ENCODE data around the gene NAT8L.

Gene NAT8L

DNA sequence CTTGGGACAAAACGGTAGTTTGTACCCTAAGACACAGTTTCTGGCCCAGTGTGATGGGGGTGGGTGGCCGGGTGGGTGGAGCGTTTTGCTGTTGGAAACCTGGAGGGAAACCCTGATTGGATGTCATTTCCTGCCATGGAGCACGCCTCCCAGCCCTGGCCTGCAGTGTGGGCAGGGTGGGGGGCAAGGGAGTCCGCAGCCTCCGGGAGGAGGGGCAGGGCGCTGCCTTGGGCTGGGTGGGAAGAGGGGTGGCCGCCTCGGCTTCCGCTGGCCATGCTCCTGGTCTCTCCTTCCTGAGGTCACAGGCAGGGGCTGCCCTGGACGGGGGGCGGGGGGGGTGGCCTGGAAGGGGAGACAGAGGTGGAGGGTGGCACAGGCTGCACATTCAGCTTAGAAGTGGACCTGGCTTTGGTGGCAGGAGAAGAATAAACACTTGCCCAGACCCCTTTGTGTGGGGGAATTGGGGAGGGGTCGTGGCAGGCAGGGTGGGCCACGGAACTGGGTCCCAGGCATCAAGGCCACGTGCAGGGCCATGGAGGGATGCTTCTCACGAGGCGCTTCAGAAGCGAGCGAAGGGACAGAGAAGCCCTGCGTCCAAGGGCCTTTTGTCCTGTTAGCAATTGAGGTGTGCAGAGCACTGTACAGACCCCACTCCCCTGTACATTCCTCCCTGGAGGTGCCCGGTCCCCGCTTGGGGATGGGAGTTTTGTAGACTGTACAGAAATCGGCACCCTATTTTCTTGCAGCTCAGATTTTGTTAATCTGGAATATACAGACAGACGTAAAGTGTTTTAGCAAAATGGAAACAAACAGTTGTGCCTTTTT is 6.2 kb downstream of the NAT8L start:
- no peak for DNase-seq

DNA sequence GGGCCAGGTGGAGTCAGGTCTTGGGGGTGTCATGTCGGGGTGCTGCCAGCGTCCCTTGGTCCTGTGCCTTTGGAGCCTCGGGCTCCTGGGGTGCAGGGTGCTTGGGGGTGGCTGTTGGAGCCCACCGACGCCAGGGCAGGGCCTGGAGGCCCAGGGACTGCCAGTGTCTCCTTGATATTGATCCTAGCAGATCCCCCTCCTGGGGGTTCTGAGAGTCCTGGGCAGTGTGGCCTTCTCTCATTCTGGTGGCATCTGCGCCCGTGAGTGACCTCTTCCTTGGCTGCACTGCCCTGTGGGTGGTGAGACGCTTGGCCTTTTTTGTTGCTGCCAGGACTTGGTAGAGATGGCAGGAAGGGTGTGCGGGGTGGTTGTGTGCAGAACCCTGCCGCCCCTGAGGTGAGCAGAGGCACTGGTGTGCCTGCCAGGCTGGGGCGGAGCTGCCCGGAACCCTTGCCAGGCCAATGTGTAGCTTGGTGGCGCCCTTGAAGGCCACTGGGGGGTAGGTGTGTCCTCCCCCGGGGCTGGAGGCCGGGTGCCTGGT is 7.0 kb downstream of the NAT8L start:
- DNase-seq, result no peak

DNA sequence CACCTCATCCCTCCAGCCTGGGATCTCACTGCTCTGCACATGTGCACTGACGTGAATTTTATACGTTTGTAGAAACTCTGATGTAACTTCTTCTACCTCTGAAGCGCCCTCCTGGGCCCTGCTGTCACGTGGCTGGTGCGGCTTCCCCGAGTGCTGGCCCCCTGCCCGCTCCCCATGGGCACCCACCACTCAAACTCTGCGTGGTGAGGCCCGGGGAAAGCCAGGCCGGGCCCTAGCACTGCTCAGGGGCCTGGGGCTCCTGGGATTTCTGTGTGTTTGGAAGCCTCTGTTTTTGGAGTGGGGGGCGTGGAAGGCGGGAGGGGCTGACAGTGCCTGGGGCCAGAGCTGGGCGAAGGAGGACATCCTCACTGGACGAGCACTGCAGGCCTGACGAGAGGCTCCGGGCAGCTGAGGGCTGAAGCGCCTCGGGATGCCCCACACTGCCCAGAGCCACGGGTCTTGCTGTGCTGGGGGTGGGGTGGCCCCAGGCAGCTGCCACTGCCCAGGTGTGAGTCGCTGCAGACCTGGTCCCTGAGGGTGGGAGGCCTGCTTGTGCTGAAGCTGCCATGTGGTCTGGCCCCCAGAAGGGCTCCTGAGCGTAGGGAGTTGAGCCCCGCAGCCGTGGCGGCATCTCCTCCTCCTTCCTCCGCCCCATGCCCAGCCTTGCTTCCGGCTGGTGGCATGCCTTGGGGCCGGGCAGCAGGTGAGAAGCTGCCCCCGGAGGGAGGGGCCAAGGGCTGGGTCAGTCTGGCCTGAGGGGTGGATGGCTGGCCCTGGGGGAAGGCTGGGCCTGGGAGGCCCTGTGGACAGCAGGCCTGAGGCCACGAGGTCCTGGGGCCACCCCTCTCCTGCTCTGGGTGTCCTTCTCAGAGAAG is 7.7 kb downstream of the NAT8L start:
- no peak for DNase-seq

DNA sequence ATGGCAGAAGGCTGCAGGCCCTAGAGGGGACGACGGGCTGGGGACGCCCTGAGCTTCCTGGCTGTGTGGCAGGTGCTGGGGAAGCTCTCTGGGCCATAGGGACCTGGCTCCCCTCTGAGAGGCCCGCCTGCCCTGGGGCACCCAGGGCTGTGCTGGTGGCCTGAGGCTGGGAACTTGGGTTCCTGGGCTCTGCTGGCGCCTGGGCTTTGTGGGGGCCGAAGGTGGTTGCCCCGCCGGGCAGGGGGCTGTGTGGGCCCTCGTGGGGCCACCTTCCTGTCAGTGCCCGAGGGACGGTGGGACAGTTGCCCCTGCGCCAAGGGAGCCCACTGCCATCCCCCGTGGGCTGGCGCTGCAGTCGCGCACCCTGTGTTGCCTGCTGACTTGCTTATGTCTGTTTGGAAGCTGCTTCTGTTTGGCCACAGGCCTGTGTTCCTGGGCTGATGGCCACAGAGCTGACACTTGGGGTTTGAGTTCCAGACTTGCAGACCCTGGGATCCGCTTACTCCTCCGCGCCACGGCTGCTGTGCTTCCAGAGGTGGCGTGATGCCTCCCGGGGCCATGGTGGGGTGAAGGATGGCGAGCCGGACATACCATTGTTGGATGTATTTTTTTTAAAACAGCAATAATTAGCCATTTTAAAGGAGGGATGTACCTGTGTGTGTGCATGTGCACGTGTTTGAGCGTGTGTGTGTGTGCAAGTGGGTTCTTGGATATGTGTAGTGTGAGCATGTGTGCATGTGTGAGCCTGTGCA is 8.5 kb downstream of the NAT8L start:
- DNase-seq, result no peak

DNA sequence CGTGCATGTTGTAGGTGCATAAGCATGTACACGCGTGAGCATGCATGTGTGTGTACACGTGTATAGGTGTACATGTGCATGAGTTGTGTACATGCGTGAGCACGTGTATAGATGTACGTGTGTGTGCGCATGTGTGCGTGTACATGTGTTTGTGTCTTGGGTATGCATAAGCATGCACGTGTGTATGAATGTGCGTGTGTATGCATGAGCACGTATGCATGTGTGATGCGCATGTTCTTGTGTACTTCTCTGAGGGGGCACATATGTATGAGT is 9.0 kb downstream of the NAT8L start:
- DNase-seq, result no peak

DNA sequence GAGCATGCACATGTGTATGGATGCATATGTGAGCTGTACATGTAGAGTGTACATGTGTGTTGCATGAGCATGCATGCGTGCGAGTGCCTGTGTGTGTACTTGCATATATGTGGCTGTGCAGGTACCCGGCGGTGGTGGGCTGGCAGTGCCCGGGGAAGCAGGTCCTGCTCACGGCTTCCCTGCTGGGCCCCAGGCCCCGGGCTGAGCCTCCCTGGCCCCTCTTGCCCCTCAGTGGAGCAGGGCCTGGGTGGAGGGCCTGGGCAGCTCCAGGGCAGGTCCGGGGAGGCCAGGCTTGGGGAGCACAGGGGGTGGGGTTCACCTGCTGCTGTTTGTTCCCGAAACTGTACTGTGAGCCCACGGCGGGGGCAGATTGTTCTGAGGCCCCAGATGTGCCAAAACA is 9.4 kb downstream of the NAT8L start:
- DNase-seq, result no peak

DNA sequence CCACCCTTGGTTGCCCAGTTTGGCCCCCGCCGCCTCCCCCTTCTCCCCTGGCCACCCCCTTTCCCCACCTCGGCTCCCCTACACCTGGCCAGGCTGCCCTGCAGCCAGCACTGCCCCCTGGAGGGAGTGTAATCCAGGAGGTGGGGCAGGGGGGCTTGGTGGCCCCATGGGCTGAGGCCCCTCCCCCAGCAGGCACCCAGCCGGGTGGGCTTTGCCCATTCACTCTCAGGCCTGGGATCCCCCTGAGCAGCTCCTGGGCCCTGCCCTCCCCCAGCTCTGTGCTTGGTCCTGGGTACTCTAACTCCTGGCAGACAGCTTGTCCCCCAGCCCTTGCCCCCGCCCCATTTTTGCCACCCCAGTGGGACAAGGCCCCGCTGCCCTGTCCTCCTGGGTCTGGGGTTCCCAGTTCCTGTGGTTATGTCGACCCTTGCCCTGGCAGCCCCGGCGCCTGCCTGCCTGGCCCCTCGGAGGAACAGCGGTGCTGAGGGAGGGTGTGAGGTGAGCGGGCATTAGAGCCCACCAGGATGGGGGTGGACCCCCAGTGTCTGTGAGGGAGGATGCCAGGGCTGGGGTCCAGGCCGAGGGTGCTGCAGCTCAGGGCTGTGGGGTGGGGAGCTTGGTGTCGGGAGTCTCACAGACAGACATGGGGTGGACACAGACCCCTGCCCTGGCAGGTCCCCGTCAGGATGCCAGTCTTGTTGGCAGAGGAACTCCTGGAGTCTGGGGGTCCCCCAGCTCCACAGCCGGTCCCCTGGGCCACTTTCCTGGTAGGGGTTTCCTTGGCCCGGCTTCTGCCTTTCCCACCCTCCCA is 10.2 kb downstream of the NAT8L start:
- no peak for DNase-seq

DNA sequence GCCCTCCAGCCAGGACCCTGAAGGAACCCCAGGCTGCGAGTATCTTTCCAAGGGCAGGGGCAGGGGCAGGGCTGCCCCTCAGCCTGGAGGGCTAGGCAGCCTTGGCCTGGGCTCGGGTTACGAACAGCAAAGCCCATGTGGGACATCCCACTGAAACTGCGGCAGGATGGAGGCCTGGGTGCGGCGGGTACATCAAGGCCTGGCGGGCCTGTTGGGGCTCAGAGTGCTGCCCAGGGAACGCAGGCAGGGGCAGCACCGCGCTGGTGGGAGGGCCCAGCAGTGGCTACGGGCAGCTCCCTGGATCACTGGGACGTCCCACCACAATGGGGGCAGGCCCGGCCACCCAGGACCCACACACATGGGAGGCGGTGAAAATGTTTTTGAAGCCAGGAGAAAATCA is 10.9 kb downstream of the NAT8L start:
- DNase-seq, result no peak

DNA sequence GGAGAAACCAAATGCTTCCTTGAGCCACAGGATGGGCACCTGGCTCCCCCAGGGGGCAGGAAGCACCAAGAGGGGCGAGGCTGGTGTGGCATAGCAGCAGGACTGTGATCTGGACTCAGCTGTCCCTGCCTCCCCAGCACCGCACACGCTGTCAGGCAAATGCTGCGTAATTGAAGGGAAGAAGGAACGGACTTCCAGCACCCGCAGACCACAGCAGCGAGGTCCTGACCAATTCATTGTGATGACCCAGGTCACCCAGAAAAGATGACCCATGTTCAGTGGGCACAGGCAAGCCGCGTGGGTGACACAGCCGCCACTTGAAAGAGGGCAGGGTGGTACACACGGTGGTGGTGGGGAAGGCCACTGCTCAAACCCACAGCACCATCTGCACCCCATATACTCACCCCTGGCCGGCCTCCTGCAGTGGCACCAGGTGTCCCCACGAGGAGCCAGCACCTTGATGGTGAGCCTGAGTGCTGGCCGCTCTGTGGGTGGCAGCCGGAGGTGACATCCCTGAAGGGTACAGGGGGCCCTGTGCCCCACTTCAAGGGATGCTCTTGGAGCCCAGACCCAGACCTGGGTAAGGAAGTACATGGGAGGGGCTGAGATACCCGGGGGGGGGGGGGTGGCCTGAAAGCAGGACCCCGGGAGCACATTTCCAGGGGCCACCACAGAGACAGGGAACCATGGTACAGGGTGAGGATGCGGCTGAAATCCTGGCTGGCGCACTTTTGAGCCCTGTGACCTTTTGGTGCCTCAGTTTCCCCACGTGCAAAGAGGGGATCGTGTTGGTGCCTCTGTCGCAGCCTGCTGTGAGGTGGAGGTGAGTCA is 11.5 kb downstream of the NAT8L start:
- no peak for DNase-seq

DNA sequence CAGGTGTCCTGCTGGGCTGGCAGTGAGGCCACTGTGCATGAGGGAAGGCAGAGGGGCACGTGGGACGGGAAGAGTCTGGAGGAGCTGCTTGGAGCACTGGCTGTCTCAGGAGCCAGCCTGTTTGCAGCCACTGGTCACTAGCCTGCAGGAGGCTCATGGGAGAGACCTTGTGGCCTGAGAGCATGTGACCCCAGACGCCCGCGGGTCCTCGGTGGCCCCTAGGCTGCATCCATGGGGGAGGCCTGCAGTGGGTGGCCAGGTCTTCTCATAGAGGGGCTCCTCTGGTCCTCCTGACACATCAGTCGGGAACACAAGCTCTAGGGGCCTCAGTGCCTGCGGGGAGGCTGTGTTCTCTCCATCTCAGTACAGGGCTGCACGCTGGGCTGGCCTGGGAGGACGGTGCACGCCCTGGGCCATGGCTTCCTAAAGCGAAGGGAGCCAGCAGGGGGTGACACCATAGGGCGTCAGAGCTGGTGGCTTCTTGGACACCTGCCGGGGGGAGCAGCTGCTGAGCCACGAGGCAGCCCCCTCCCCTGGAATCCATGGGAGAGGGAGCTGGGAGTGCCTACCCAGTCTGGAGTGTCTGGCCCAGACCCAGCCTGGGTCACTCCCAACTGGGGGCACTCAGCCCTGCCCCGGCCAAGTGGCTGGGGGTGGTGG is 12.3 kb downstream of the NAT8L start:
- no peak for DNase-seq

DNA sequence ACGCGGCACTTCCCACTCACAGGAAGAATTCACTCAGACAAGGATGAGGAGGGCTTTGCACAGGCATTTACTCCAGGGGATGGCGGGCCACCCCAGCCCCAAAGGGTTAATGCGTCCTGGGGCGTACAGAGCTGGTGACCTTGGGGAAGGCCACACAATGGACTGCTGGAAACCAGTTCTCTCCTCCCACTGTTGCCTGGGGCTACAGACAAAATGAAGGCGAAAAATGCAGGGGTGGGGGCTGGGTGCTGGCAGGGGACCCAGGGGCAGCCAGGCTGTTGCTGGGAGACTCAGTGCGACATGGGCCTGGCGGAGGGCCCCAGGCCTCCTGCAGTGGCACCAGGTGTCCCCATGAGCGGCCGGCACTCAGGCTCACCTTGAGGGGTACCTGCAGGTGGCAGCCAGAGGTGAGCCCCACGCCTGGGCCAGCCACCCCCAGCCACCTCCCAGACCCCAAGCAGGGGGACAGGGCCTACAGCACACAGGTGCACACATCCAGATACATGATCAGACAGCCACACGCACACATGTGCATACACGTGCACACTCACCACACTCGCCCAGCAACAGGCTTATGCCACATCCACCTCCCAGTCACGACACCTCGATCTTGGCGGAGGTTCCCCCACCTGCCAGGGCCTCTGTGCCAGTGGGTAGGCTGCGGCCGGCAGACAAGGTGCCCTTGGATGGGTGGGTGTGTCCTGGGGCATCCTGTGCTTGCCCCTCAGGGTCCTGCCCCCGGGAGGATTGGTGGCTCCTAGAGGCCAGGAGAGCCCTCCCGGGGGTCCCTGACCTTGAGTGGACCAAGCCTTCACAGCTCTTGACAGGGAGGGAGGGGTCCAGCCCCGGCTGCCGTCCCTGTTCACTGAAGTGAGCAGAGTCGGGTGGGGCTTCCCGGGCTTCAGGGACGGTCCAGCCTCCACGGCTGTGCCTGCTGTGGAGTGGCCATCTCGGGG is 13.1 kb downstream of the NAT8L start:
- no peak for DNase-seq

DNA sequence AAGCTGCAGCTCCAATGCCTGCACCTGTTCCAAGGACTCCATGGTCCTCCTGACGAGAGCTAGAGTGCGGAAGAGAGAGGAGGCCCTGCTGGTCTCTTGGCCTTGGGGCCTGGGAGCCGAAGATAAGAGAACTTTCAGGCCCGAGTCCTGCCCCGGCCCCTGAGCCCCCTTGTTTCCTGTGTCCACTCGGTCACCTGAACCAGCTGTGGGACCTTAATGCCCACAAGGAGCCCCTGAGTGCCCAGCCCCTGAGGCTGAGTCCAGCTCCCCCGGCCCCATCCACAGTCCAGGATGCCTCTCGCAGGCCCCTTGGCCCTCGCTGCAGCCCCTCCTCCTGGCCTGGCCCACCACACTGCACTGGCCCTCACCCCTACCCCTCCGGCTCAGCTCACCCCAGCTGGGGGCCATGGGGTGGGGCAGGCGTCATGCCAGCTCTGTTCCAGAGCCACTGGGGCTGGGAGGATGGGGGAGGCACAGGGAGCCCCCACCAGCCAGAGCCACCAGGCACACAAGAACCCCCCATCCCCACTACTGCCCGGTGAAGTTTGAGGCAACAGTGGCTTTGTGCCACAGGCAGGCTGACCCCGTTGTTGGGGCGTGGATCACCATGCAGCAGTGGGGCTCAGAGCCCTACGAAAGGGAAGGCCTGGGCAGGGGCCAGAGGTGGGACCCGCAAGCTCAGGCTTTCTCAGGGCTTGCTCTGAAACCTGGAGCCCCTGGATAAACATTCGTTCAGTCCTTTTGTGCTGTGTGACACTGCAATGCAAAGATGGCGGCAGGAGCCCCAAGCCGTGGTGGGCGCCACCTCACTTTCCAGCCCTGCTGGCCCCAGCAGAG is 14.1 kb downstream of the NAT8L start:
- DNase-seq, result no peak

DNA sequence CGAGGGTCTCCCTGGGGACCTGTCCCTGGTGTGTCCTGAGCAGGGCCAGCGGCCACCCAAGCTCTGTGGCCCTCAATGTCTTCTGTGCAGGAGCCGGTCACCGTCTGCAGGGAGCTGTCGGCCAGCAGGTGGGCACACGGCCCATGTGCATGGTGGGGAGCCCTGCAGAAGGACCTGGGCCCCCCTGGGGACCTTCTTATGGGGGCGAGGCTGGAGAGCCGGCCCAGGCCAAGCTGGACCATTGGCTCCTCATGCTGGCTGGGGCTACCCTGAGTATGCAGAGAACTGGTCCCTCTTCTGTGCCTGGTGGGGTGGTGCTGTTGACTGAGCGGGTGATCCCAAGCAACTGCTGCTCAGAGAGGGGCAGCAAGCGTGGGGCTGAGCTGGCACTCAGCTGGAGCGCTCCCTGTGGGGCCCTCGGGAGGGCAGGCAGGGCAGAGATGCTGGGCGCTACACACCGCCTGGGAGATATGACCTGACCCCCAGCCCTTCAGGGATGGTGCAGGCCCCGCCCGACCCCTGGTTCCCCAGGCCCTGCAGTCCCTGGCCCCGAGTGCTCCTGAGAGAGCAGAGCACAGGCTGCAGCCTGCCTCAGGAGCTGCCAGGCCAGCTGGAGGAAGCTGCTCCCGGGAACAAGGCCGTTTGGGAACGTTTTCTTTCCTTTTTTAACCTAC is 14.8 kb downstream of the NAT8L start:
- no peak for DNase-seq

DNA sequence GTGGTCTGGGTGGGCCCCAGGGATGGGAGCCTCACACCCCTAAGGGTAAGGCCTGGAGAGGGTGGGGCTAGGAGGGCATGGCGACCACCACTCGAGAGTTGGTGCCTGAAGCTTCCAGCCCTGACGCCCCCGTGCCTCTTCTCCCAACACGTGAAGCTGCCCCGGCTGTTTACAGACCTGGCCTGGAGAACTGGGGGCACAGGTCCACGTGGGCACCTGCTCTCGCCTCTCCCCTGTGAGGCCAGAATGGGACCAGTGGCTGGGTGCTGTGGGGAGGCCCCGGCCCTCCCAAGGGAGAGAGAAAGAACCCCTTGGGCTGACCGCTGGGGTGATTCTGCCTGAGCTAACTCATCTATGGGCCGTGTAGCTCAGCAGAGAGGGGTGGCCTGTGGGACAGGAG is 15.5 kb downstream of the NAT8L start:
- no peak for DNase-seq

DNA sequence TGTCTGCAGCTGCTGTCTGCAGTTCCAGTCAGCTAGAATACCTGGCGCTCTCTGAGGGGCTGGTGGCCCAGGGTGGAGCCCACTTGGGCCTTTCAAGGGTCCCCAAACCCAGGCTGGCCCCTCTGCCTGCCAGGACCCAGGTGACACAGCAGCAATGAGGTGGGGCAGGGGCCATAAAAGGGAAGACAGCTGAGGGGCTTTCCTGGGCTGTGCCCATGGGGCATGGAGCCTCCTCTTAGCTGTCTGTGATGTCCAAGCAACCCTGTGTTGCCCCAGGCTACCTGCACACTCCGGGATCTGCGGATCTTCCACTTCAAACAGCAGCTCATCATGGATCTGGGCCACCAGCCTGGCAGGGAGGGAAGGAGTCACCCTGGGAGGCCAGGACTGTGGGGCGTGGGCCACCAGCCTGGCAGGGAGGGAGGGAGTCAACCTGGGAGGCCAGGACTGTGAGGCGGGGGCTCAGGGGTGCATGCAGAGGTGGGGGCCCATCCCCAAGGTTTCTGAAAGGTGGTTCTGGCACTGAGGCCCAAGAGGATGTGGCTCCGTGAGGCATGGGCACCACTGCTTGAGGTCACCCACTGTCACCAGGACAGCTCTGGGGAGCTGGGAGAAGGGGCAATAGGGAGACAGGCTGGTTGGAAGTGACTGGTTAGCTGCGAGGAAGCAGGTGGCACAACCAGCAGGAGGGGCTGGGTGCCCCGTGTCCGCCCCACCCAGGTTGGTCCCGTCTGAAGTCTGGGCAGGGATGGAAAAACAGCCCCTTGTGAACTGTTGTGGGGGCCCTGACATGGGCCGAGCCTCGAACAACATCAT is 16.3 kb downstream of the NAT8L start:
- DNase-seq, result no peak

DNA sequence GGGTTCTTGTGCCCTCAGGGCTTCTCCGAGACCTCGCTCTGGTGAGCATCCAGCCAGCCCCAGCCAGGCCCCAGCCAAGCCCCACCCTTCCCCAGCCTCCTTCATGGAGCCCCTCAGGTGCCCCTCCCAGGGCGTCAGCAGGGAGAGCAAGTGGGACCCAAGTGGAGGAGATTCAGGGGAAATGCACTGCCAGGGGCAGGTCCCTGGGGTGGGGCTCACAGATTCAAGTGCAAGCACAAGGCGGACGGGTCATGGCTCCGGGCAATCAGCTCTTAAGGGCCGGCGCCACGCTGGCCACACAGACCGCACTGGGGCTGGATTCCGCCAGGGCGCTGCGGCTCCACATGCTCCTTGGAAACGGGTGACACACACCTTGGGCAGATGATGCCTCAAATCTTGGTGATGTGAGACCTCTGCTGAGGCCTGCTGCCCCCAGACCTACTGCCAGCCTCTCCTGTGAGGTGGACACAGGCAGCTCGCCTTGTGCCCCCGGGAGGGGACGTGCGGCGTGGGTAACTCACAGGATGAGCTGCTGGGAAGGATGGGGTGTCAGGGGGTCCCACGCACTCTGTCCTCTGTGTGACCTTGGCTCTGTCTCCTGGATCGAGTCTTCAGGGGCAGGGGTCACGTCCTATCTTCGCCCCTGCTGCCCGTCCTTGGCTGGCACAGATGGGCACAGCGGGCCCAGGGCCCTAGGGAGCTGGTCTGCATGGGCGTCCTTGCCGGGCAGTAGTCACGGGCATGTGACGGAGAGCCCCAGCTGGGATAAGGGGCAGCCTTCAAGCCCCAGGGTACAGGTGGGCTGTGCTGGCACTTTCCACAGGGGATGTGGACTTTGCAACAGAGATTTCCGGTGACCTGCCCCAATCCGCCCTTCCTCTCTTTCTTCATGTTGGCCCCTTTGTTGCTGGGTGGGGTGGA is 17.1 kb downstream of the NAT8L start:
- DNase-seq, result no peak

Measured in CD4-positive, alpha-beta T cell treated with Interleukin-21 for 1 hour (primary cell).